Adrenal gland (tissue), 5 donors: Measurements from ENCODE around the gene ALDOC.

Experiments
- POLR2A ChIP-seq, 2 donors: fragments of 450-650 bp; IDR thresholded peaks; one replicate each; pipeline ENCODE4 v1.6.1; 2017; ENCODE audit warnings: antibody characterized with exemption in 2 of 2, mild to moderate bottlenecking in 2 of 2, moderate library complexity in 1 of 2
- TF ChIP-seq, protein P1 (sequence below), 6 experiments: fragments of 450-650 bp in 4 of 6; fragments of 200-600 bp in 2 of 6; sonication (generic) in 1 of 6; IDR thresholded peaks; 1 replicate in 5 of 6; 2 replicates in 1 of 6; pipeline versions ENCODE4 v1.5.1 to v1.8.0; 2016 to 2021; ENCODE audit warnings: antibody characterized with exemption in 6 of 6, mild to moderate bottlenecking in 2 of 6, moderate library complexity in 1 of 6
- donor health status: DM: no; HTN: no; CAD: no.

DNA sequence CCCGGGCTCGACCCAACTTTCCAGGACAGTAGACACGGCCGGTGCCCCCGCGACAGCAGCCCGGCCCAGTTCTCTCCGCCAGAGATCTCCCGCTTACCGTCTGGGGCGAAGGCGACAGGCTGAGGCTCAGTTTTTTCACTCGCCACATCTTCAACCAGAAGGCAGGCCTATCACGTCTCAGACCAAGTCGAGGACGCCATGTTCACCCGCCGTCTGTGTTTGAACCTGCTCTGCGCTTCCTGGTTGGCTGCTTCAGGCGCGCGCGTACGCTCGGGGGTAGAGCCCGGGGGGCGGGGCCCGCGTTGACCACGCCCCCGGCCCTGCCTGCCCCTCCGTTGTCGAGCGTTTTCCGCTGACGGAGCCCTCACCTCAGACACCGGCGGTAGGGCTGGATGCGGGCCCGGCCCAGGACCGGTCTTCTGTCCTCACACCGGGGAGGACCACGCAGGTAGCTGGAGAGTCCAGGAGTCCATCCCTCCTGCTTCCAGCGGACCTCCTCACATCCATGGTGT lies 22.2 kb upstream of the ALDOC start, which contains the start of gene SPAG5:
- TF ChIP-seq, protein P1, sequence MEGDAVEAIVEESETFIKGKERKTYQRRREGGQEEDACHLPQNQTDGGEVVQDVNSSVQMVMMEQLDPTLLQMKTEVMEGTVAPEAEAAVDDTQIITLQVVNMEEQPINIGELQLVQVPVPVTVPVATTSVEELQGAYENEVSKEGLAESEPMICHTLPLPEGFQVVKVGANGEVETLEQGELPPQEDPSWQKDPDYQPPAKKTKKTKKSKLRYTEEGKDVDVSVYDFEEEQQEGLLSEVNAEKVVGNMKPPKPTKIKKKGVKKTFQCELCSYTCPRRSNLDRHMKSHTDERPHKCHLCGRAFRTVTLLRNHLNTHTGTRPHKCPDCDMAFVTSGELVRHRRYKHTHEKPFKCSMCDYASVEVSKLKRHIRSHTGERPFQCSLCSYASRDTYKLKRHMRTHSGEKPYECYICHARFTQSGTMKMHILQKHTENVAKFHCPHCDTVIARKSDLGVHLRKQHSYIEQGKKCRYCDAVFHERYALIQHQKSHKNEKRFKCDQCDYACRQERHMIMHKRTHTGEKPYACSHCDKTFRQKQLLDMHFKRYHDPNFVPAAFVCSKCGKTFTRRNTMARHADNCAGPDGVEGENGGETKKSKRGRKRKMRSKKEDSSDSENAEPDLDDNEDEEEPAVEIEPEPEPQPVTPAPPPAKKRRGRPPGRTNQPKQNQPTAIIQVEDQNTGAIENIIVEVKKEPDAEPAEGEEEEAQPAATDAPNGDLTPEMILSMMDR (IDR thresholded peaks at IDR 0.05) = no peak
- peak; percentile 87 to 92 for TF ChIP-seq POLR2A (IDR thresholded peaks at IDR 0.05)
